GM23338 (cell line): ENCODE data around the gene FAM136A. TPM values are rescaled to one million over a fixed set of nuclear protein-coding genes. Genes with fewer than 3 reads are reported as not detected.
"Not testable (repeated sequence)": the region's sequence is repeated elsewhere in the genome, so short reads cannot be mapped to it uniquely, and the experiment has no call there.

Experiments used
- ATAC-seq: fragments of 200-7000 bp; cut with Tn5 transposase; 3 replicates; pipeline ENCODE4 v1.9.1; 2020
- DNase-seq: peaks from one replicate; pipeline ENCODE4 v3.0.0-alpha.2; 2015; ENCODE audit warnings: low spot score
- H2AFZ ChIP-seq: fragments of 200-600 bp; sonication (generic); 2 replicates; pipeline ENCODE4 v1.8.0; 2016; ENCODE audit warnings: antibody characterized with exemption, mild to moderate bottlenecking, moderate library complexity
- H3F3A ChIP-seq: fragments of 200-600 bp; sonication (generic); replicated peaks from 2 replicates; pipeline ENCODE4 v1.8.0; 2017; ENCODE audit warnings: antibody characterized with exemption, mixed run types, low read depth
- H3K27ac ChIP-seq: fragments of 200-600 bp; sonication (generic); 2 replicates; pipeline ENCODE4 v1.6.1; 2016; ENCODE audit warnings: low read depth
- H3K27me3 ChIP-seq: fragments of 200-600 bp; sonication (generic); 2 replicates; pipeline ENCODE4 v1.8.0; 2016; ENCODE audit warnings: mild to moderate bottlenecking, mixed run types, moderate library complexity; ENCODE audit not compliant: insufficient read depth
- H3K36me3 ChIP-seq: fragments of 200-600 bp; sonication (generic); 2 replicates; pipeline ENCODE4 v1.8.0; 2016; ENCODE audit warnings: mild to moderate bottlenecking; ENCODE audit not compliant: insufficient read depth
- H3K4me1 ChIP-seq: fragments of 200-600 bp; sonication (generic); 2 replicates; pipeline ENCODE4 v1.8.0; 2016; ENCODE audit warnings: mild to moderate bottlenecking, moderate library complexity; ENCODE audit not compliant: insufficient read depth
- H3K4me2 ChIP-seq: fragments of 200-600 bp; sonication (generic); 2 replicates; pipeline ENCODE4 v1.7.1; 2017; ENCODE audit warnings: mixed run types
- H3K4me3 ChIP-seq: fragments of 200-600 bp; sonication (generic); 2 replicates; pipeline ENCODE4 v1.6.1; 2016; ENCODE audit warnings: mixed run types
- H3K79me2 ChIP-seq: fragments of 200-600 bp; sonication (generic); replicated peaks from 2 replicates; pipeline ENCODE4 v1.8.0; 2017; ENCODE audit warnings: mild to moderate bottlenecking; ENCODE audit not compliant: insufficient read depth
- H3K9me2 ChIP-seq: fragments of 200-600 bp; sonication (generic); 2 replicates; pipeline ENCODE4 v1.8.0; 2017; ENCODE audit not compliant: insufficient read depth
- H4K20me1 ChIP-seq: fragments of 200-600 bp; sonication (generic); replicated peaks from 2 replicates; pipeline ENCODE4 v1.8.0; 2017; ENCODE audit warnings: mild to moderate bottlenecking; ENCODE audit not compliant: insufficient read depth
- H3K27ac Mint-ChIP-seq: 2 replicates; pipeline ENCODE4 v1.8.0; 2020; ENCODE audit warnings: inconsistent platforms, mild to moderate bottlenecking, moderate library complexity, mixed read lengths
- H3K27me3 Mint-ChIP-seq: 3 replicates; pipeline ENCODE4 v1.8.0; 2022; ENCODE audit warnings: low read depth, mild to moderate bottlenecking, moderate library complexity, mixed read lengths, inconsistent platforms; ENCODE audit not compliant: insufficient read depth, poor library complexity
- H3K36me3 Mint-ChIP-seq: 3 replicates; pipeline ENCODE4 v1.8.0; 2021; ENCODE audit warnings: low read depth, mild to moderate bottlenecking, inconsistent platforms, moderate library complexity, mixed read lengths
- H3K4me1 Mint-ChIP-seq: 3 replicates; pipeline ENCODE4 v1.8.0; 2020; ENCODE audit warnings: mild to moderate bottlenecking, inconsistent platforms, mixed read lengths
- H3K4me3 Mint-ChIP-seq: 3 replicates; pipeline ENCODE4 v1.8.0; 2021; ENCODE audit warnings: moderate library complexity, mild to moderate bottlenecking, inconsistent platforms, mixed read lengths
- H3K9me3 Mint-ChIP-seq: 3 replicates; pipeline ENCODE4 v1.8.0; 2020; ENCODE audit warnings: moderate library complexity, mild to moderate bottlenecking, inconsistent platforms, mixed read lengths
- CREB1 ChIP-seq: fragments of 250-450 bp; sonication (Bioruptor Pico); IDR thresholded peaks from 2 replicates; pipeline ENCODE4 v1.5.0; 2020; ENCODE audit warnings: low read depth, mild to moderate bottlenecking, moderate library complexity
- CTCF ChIP-seq, 2 experiments: fragments of 200-600 bp in 1 of 2; sonication (generic) in 1 of 2; conservative IDR thresholded peaks; 2 replicates each; pipeline versions ENCODE4 v1.5.1 to v1.6.1; 2016 to 2017; ENCODE audit warnings: antibody characterized with exemption in 2 of 2, low read depth in 2 of 2, mild to moderate bottlenecking in 2 of 2, moderate library complexity in 1 of 2
- ETS1 ChIP-seq: IDR thresholded peaks from 2 replicates; pipeline ENCODE4 v1.6.1; 2016; ENCODE audit warnings: antibody characterized with exemption
- EZH2phosphoT487 ChIP-seq: fragments of 200-600 bp; sonication (generic); IDR thresholded peaks from one replicate; pipeline ENCODE4 v1.8.1; 2018; ENCODE audit warnings: antibody characterized with exemption; ENCODE audit not compliant: unreplicated experiment
- JUNB ChIP-seq: IDR thresholded peaks from one replicate; pipeline ENCODE4 v1.6.1; 2016; ENCODE audit warnings: antibody characterized with exemption; ENCODE audit not compliant: unreplicated experiment
- NANOG ChIP-seq: IDR thresholded peaks from 2 replicates; pipeline ENCODE4 v1.6.1; 2016; ENCODE audit warnings: antibody characterized with exemption, borderline replicate concordance
- STAT1 ChIP-seq: IDR thresholded peaks from one replicate; pipeline ENCODE4 v1.6.1; 2016; ENCODE audit warnings: antibody characterized with exemption; ENCODE audit not compliant: unreplicated experiment
- ZNF114 ChIP-seq: fragments of 250-450 bp; sonication (Bioruptor Pico); IDR thresholded peaks from 2 replicates; pipeline ENCODE4 v1.5.0; 2020; ENCODE audit warnings: mild to moderate bottlenecking, moderate library complexity
- ZNF331 ChIP-seq: fragments of 250-450 bp; sonication (Bioruptor Pico); IDR thresholded peaks from 2 replicates; pipeline ENCODE4 v1.5.0; 2020; ENCODE audit warnings: low read depth, mild to moderate bottlenecking, moderate library complexity
- ZNF462 ChIP-seq: fragments of 250-450 bp; sonication (Bioruptor Pico); IDR thresholded peaks from 2 replicates; pipeline ENCODE4 v1.5.0; 2020; ENCODE audit warnings: mild to moderate bottlenecking, moderate library complexity
- polyA plus RNA-seq: library from polyadenylated mRNA; unstranded; fragments of >200 nt; fragmentation: Nextera tagmentation; extraction: Ambion mirVana; gene quantifications from 2 replicates; pipeline ENCODE4 v1.2.1, GENCODE V29; 2016
- total RNA-seq: library from RNA; depleted of rRNA; stranded (reverse); fragments of >200 nt; shearing (Covaris generic); gene quantifications from 2 replicates; pipeline ENCODE4 v1.2.3, GENCODE V29; 2014

FAM136A gene
- total and polyA plus RNA-seq, 2 experiments from 2014 or later: 115 to 150 TPM

- TF ChIP-seq ZNF462 (CRISPR knock-in tag) (no peak), ETS1 (no peak), ZNF114 (no peak), NANOG (no peak), CTCF (conservative IDR thresholded peaks at IDR 0.05; ENCODE audit: low read depth in 2 of 2) (no peak), ZNF331 (CRISPR knock-in tag) (no peak), JUNB (no peak), EZH2phosphoT487 (no peak), STAT1 (no peak), CREB1 (CRISPR knock-in tag) (no peak)
Observed at GRCh38 chr2:70300771-70301343, 1.0 kb downstream of the FAM136A start (continued).

- Histone ChIP-seq H3K79me2 (peaks cover 11% of the 10 kb centered on the region), H3F3A (peaks cover 19% of the 10 kb centered on the region; the same call in 1 of the 2 replicates), H3K36me3 (peaks cover 15% of the 10 kb centered on the region)
- H3K4me1 ChIP-seq, H3K27me3 ChIP-seq, H3K9me3 Mint-ChIP-seq, H3K27ac ChIP-seq, H3K4me3 ChIP-seq, H3K9me2 ChIP-seq, H2AFZ ChIP-seq, ATAC-seq, H4K20me1 ChIP-seq, H3K27ac Mint-ChIP-seq, H3K4me2 ChIP-seq, H3K4me3 Mint-ChIP-seq, H3K4me1 Mint-ChIP-seq, DNase-seq: not testable (repeated sequence)
- Mint-ChIP-seq H3K27me3 (peaks cover 23% of the 10 kb centered on the region), H3K36me3 (peaks cover 59% of the 10 kb centered on the region)
Observed at GRCh38 chr2:70297828-70298227, 4.0 kb downstream of the FAM136A start.
